Bronchial epithelial cell (primary cell): ENCODE measurements around the gene PARVB. TPM values are rescaled to one million over a fixed set of nuclear protein-coding genes. Genes with fewer than 3 reads are reported as not detected.

ENCODE experiments used
- DNase-seq: peaks from one replicate; pipeline ENCODE4 v3.0.0-alpha.2; 2010; ENCODE audit warnings: low read depth
- FAIRE-seq: peaks from 2 replicates; lab custom pipeline; 2011; peaks lifted over from hg19 to GRCh38; lab: Jason Lieb, UNC
- H3K27me3 ChIP-seq: 2 replicates; pipeline ENCODE4 v1.5.1; 2011; ENCODE audit warnings: low read length; ENCODE audit not compliant: control insufficient read depth, insufficient read depth
- H3K36me3 ChIP-seq: 2 replicates; pipeline ENCODE4 v1.5.1; 2011; ENCODE audit warnings: low read length; ENCODE audit not compliant: control insufficient read depth, insufficient read depth
- H3K4me3 ChIP-seq: 2 replicates; pipeline ENCODE4 v1.5.1; 2011; ENCODE audit warnings: mild to moderate bottlenecking, low read depth, low read length, control low read depth
- total RNA-seq: library from RNA; depleted of rRNA; stranded (reverse); fragments of >200 nt; gene quantifications from 2 replicates; pipeline ENCODE4 v1.2.1, GENCODE V29; 2014
- TF ChIP-seq, protein P1 (sequence below): IDR thresholded peaks from 2 replicates; pipeline ENCODE4 v1.5.1; 2011; ENCODE audit warnings: mild to moderate bottlenecking, moderate library complexity, low read length, control low read depth, inconsistent platforms; ENCODE audit not compliant: insufficient read depth, severe bottlenecking

Gene PARVB
- total RNA-seq, 1 donor from 2014 or later, result 3.4 TPM

DNA sequence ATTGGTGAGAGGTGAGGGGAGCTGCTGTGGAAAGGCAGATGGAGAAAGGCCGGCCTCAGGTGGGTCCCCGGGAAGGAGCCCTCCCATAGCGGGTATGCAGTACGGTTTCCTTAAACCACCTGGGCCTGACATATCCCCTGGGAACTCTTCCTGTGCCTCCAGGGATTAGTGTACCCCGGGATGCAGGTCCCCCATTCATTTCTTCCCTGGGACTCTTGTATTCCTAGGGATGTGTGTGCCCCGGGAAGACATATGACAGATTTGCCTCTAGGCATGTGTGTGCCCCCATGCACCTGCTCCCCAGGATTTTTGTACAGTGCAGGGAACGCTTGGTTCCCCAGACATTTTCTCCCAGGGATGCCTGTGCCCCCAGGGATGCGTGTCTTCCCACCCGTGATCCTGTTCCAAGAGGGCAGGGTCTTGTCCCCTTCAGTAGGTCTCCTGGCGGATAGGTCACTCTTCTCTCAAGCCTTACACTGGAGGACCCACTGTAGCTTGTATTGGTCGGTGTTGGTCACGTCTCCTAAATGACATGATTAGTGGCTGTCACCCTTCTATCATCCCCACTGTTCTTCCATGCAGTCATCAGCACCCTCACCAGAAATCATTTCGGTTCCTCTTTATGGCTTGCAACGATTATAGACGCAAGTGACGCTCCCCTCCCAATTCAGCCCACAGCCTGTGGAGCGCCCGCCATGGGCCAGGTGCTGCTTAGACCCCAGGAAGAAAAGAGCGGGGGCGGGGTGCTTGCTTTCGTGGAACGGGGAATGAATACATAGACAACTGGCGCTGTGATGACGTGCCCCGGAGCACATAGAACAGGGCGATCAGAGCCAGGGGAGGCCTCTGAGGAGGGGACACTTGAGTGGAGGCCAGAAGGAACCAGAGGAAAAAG lies 1.3 kb downstream of the PARVB start:
- FAIRE-seq (no peak), DNase-seq (no peak)
- Histone ChIP-seq H3K4me3 (no peak overlapping the region), H3K36me3 (no peaks in the 10 kb centered on the region), H3K27me3 (no peaks in the 10 kb centered on the region)
- TF ChIP-seq, protein P1, sequence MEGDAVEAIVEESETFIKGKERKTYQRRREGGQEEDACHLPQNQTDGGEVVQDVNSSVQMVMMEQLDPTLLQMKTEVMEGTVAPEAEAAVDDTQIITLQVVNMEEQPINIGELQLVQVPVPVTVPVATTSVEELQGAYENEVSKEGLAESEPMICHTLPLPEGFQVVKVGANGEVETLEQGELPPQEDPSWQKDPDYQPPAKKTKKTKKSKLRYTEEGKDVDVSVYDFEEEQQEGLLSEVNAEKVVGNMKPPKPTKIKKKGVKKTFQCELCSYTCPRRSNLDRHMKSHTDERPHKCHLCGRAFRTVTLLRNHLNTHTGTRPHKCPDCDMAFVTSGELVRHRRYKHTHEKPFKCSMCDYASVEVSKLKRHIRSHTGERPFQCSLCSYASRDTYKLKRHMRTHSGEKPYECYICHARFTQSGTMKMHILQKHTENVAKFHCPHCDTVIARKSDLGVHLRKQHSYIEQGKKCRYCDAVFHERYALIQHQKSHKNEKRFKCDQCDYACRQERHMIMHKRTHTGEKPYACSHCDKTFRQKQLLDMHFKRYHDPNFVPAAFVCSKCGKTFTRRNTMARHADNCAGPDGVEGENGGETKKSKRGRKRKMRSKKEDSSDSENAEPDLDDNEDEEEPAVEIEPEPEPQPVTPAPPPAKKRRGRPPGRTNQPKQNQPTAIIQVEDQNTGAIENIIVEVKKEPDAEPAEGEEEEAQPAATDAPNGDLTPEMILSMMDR, result no peak

DNA sequence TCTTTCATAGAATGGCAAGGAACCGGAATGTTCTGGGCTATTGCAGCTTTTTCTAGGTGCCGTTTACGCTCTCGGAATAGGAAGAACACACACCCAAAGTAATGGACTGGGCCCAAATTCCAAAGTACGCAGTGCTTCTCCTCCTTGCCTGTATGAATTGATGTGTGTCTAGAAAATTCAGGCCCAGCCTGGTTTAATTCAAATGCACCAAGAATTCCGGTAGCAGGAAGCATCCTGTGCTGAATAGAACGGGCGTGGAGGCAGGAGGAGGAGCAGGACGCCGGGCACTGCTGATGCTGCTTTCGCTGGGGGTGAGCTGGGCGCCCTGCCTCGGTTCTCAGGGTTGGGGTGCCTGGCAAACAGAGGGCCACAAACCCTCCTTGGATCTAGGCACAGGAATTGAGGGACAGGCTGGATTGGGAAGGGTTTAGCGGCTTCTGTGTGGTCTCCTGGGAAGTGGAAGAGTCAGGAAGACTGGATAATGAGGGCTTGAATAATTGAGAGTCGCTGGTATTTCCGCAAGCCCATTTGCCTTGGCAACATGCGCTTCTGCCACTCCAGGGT lies 2.0 kb downstream of the PARVB start:
- no peak overlapping the region for H3K4me3 ChIP-seq
- FAIRE-seq, result no peak
- H3K27me3 ChIP-seq, result no peaks in the 10 kb centered on the region
- no peaks in the 10 kb centered on the region for H3K36me3 ChIP-seq
- DNase-seq, result no peak
- TF ChIP-seq, protein P1, result no peak

DNA sequence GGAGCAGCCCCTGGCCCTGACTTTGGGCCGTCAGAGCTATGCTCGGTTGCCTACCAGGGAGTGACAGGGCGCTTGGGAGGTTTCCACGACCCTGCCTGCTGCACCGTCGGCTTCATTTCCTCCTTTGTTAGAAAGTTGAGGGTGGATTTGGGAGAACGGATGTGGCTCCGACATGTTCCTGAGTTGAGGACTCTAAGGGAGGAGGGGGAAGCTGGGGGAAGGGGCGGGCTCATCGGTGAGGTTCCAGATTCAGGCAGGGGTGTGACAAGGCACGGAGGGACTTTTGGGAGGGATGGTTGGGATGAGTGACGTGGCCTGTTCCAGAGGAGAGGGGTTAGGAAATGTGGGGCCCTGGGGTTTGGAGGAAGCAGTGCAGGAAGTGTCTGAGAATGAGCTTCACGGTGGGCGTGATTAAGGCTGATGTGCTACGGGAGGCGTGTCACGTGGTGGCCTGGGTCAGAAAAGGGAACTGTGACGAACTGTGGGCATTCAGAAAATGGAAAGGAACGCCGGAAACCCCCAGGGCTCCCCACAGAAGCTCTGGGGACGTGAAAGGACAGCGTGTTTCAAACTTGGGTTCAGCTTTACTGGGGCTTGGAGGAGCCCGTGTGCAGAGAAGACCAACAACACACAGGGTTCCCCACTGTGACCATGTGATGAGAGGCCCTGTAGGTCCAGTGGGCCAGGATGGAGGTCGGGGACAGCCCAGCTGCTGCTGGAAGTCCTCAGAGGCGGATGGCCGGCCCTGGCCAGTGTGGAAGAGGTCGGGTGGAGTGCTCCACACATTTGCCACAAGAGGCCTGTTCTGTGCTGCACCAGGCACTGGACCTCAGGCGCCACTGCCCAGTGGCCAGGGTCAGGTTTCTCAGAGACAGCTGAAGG lies 2.8 kb downstream of the PARVB start:
- FAIRE-seq (no peak), DNase-seq (no peak)
- Histone ChIP-seq H3K36me3 (no peaks in the 10 kb centered on the region), H3K27me3 (no peaks in the 10 kb centered on the region), H3K4me3 (no peak overlapping the region)
- TF ChIP-seq, protein P1, result no peak

DNA sequence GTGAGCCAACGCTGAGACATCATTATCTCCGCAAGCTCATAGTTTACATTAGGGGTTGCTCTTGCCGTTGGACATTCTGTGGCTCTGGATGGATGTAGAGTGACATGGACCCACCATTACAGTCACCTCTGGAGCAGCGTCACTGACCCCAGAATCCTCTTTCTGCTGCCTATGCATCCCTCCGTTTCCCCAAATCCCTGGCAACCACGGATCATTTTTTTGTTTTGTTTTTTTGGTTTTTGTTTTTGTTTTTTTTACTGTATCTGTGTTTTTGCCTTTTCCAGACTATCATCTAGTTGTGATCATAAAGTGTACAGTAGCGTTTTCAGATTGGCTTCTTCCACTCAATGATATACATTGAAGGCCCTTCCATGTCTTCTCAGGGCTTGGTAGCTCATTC lies 4.0 kb downstream of the PARVB start:
- Histone ChIP-seq H3K27me3 (no peaks in the 10 kb centered on the region), H3K4me3 (no peak overlapping the region), H3K36me3 (no peaks in the 10 kb centered on the region)
- no peak for DNase-seq
- TF ChIP-seq, protein P1, result no peak
- FAIRE-seq, result no peak

DNA sequence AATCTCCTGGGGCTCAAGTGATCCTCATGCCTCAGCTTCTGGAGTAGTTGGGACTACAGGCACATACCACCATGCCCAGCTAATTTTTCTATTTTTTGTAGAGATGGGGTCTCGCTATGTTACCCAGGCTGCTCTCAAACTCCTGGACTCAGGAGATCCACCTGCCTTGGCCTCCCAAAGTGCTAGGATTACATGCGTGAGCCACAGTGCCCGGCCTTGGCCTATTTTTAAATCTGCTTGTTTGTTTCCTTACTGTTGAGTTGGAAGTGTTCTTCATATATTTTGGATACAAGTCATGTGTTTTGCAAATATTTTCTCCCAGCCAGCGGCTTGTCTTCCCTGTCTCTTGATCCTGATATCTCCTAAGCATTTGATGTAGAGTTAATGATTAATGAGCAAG lies 5.0 kb downstream of the PARVB start:
- no peaks in the 10 kb centered on the region for H3K36me3 ChIP-seq
- TF ChIP-seq, protein P1, result no peak
- no peaks in the 10 kb centered on the region for H3K27me3 ChIP-seq
- no peak for DNase-seq
- no peak for FAIRE-seq
- no peak overlapping the region for H3K4me3 ChIP-seq
